GM23338 (cell line): Measurements from ENCODE around the gene RPS26. TPM values are rescaled to one million over a fixed set of nuclear protein-coding genes. Genes with fewer than 3 reads are reported as not detected.

ENCODE experiments used
- ATAC-seq: fragments of 200-7000 bp; cut with Tn5 transposase; 3 replicates; pipeline ENCODE4 v1.9.1; 2020
- DNase-seq: peaks from one replicate; pipeline ENCODE4 v3.0.0-alpha.2; 2015; ENCODE audit warnings: low spot score
- H2AFZ ChIP-seq: fragments of 200-600 bp; sonication (generic); 2 replicates; pipeline ENCODE4 v1.8.0; 2016; ENCODE audit warnings: antibody characterized with exemption, mild to moderate bottlenecking, moderate library complexity
- H3F3A ChIP-seq: fragments of 200-600 bp; sonication (generic); replicated peaks from 2 replicates; pipeline ENCODE4 v1.8.0; 2017; ENCODE audit warnings: antibody characterized with exemption, mixed run types, low read depth
- H3K27ac ChIP-seq: fragments of 200-600 bp; sonication (generic); 2 replicates; pipeline ENCODE4 v1.6.1; 2016; ENCODE audit warnings: low read depth
- H3K27me3 ChIP-seq: fragments of 200-600 bp; sonication (generic); 2 replicates; pipeline ENCODE4 v1.8.0; 2016; ENCODE audit warnings: mild to moderate bottlenecking, mixed run types, moderate library complexity; ENCODE audit not compliant: insufficient read depth
- H3K36me3 ChIP-seq: fragments of 200-600 bp; sonication (generic); 2 replicates; pipeline ENCODE4 v1.8.0; 2016; ENCODE audit warnings: mild to moderate bottlenecking; ENCODE audit not compliant: insufficient read depth
- H3K4me1 ChIP-seq: fragments of 200-600 bp; sonication (generic); 2 replicates; pipeline ENCODE4 v1.8.0; 2016; ENCODE audit warnings: mild to moderate bottlenecking, moderate library complexity; ENCODE audit not compliant: insufficient read depth
- H3K4me2 ChIP-seq: fragments of 200-600 bp; sonication (generic); 2 replicates; pipeline ENCODE4 v1.7.1; 2017; ENCODE audit warnings: mixed run types
- H3K4me3 ChIP-seq: fragments of 200-600 bp; sonication (generic); 2 replicates; pipeline ENCODE4 v1.6.1; 2016; ENCODE audit warnings: mixed run types
- H3K79me2 ChIP-seq: fragments of 200-600 bp; sonication (generic); replicated peaks from 2 replicates; pipeline ENCODE4 v1.8.0; 2017; ENCODE audit warnings: mild to moderate bottlenecking; ENCODE audit not compliant: insufficient read depth
- H3K9me2 ChIP-seq: fragments of 200-600 bp; sonication (generic); 2 replicates; pipeline ENCODE4 v1.8.0; 2017; ENCODE audit not compliant: insufficient read depth
- H4K20me1 ChIP-seq: fragments of 200-600 bp; sonication (generic); replicated peaks from 2 replicates; pipeline ENCODE4 v1.8.0; 2017; ENCODE audit warnings: mild to moderate bottlenecking; ENCODE audit not compliant: insufficient read depth
- H3K27ac Mint-ChIP-seq: 2 replicates; pipeline ENCODE4 v1.8.0; 2020; ENCODE audit warnings: inconsistent platforms, mild to moderate bottlenecking, moderate library complexity, mixed read lengths
- H3K27me3 Mint-ChIP-seq: 3 replicates; pipeline ENCODE4 v1.8.0; 2022; ENCODE audit warnings: low read depth, mild to moderate bottlenecking, moderate library complexity, mixed read lengths, inconsistent platforms; ENCODE audit not compliant: insufficient read depth, poor library complexity
- H3K36me3 Mint-ChIP-seq: 3 replicates; pipeline ENCODE4 v1.8.0; 2021; ENCODE audit warnings: low read depth, mild to moderate bottlenecking, inconsistent platforms, moderate library complexity, mixed read lengths
- H3K4me1 Mint-ChIP-seq: 3 replicates; pipeline ENCODE4 v1.8.0; 2020; ENCODE audit warnings: mild to moderate bottlenecking, inconsistent platforms, mixed read lengths
- H3K4me3 Mint-ChIP-seq: 3 replicates; pipeline ENCODE4 v1.8.0; 2021; ENCODE audit warnings: moderate library complexity, mild to moderate bottlenecking, inconsistent platforms, mixed read lengths
- H3K9me3 Mint-ChIP-seq: 3 replicates; pipeline ENCODE4 v1.8.0; 2020; ENCODE audit warnings: moderate library complexity, mild to moderate bottlenecking, inconsistent platforms, mixed read lengths
- ETS1 ChIP-seq: IDR thresholded peaks from 2 replicates; pipeline ENCODE4 v1.6.1; 2016; ENCODE audit warnings: antibody characterized with exemption
- EZH2 ChIP-seq: fragments of 200-600 bp; sonication (generic); IDR thresholded peaks from one replicate; pipeline ENCODE4 v1.8.0; 2017; ENCODE audit warnings: antibody characterized with exemption, mild to moderate bottlenecking, low read depth; ENCODE audit not compliant: unreplicated experiment
- EZH2phosphoT487 ChIP-seq: fragments of 200-600 bp; sonication (generic); IDR thresholded peaks from one replicate; pipeline ENCODE4 v1.8.1; 2018; ENCODE audit warnings: antibody characterized with exemption; ENCODE audit not compliant: unreplicated experiment
- POLR2AphosphoS5 ChIP-seq: IDR thresholded peaks from 2 replicates; pipeline ENCODE4 v1.6.1; 2016; ENCODE audit warnings: antibody characterized with exemption, low read depth
- REST ChIP-seq: IDR thresholded peaks from one replicate; pipeline ENCODE4 v1.6.1; 2018; ENCODE audit warnings: antibody characterized with exemption; ENCODE audit not compliant: unreplicated experiment
- STAT1 ChIP-seq: IDR thresholded peaks from one replicate; pipeline ENCODE4 v1.6.1; 2016; ENCODE audit warnings: antibody characterized with exemption; ENCODE audit not compliant: unreplicated experiment
- ZNF114 ChIP-seq: fragments of 250-450 bp; sonication (Bioruptor Pico); IDR thresholded peaks from 2 replicates; pipeline ENCODE4 v1.5.0; 2020; ENCODE audit warnings: mild to moderate bottlenecking, moderate library complexity
- ZNF331 ChIP-seq: fragments of 250-450 bp; sonication (Bioruptor Pico); IDR thresholded peaks from 2 replicates; pipeline ENCODE4 v1.5.0; 2020; ENCODE audit warnings: low read depth, mild to moderate bottlenecking, moderate library complexity
- ZNF462 ChIP-seq: fragments of 250-450 bp; sonication (Bioruptor Pico); IDR thresholded peaks from 2 replicates; pipeline ENCODE4 v1.5.0; 2020; ENCODE audit warnings: mild to moderate bottlenecking, moderate library complexity
- polyA plus RNA-seq: library from polyadenylated mRNA; unstranded; fragments of >200 nt; fragmentation: Nextera tagmentation; extraction: Ambion mirVana; gene quantifications from 2 replicates; pipeline ENCODE4 v1.2.1, GENCODE V29; 2016
- total RNA-seq: library from RNA; depleted of rRNA; stranded (reverse); fragments of >200 nt; shearing (Covaris generic); gene quantifications from 2 replicates; pipeline ENCODE4 v1.2.3, GENCODE V29; 2014

Gene RPS26
- total and polyA plus RNA-seq, 2 experiments from 2014 or later = 655 to 772 TPM

GRCh38 chr12:56037161-56037560 lies 4.6 kb upstream of the RPS26 start (continued):
- no peak for TF ChIP-seq ZNF462 (CRISPR knock-in tag)
- TF ChIP-seq EZH2phosphoT487 = no peak
- TF ChIP-seq ETS1 = no peak
- TF ChIP-seq ZNF331 = no peak
- no peak for TF ChIP-seq STAT1
- TF ChIP-seq ZNF114 (CRISPR knock-in tag) = no peak
- TF ChIP-seq EZH2 = no peak
- TF ChIP-seq POLR2AphosphoS5 = no peak

- no peak for TF ChIP-seq REST
- TF ChIP-seq ZNF114 (CRISPR knock-in tag) = no peak
- TF ChIP-seq ZNF331 = no peak
- H3K27me3 Mint-ChIP-seq = peaks cover 5% of the 10 kb centered on the region
- peaks cover 17% of the 10 kb centered on the region for H3K4me1 ChIP-seq
- DNase-seq (no peak), ATAC-seq (no peak)
- peaks cover 6% of the 10 kb centered on the region for H3K36me3 ChIP-seq
- H3K27ac Mint-ChIP-seq = no peak overlapping the region
- peaks cover 30% of the 10 kb centered on the region for H3K4me1 Mint-ChIP-seq
- 0 out of 2 replicates have a peak overlapping the region, but pooled peaks have one; percentile 11 for H3K4me2 ChIP-seq
- peaks cover 13% of the 10 kb centered on the region for H3K79me2 ChIP-seq
- peaks cover 18% of the 10 kb centered on the region for H3F3A ChIP-seq
- no peak overlapping the region for H3K4me3 Mint-ChIP-seq
- H3K27ac ChIP-seq = no peak overlapping the region; the same call in 1 of the 2 replicates
- H3K4me3 ChIP-seq = no peak overlapping the region
- no peaks in the 10 kb centered on the region for H3K27me3 ChIP-seq
- no peaks in the 10 kb centered on the region; the same call in 1 of the 3 replicates for H3K9me3 Mint-ChIP-seq
- no peak overlapping the region for H2AFZ ChIP-seq
- no peaks in the 10 kb centered on the region for H3K9me2 ChIP-seq
- H3K36me3 Mint-ChIP-seq = peaks cover 39% of the 10 kb centered on the region
- peaks cover 8% of the 10 kb centered on the region for H4K20me1 ChIP-seq
Observed at GRCh38 chr12:56038022-56038655, 3.6 kb upstream of the RPS26 start.
